ENCODE results near the gene SMYD3. TPM values are rescaled to one million over a fixed set of nuclear protein-coding genes. Genes with fewer than 3 reads are reported as not detected.
"Not testable (repeated sequence)": the region's sequence is repeated elsewhere in the genome, so short reads cannot be mapped to it uniquely, and the experiment has no call there.

SMYD3 gene
- total and polyA plus RNA-seq, 5 donors, result 6.8 to 11.6 (median 9.9) TPM

DNA sequence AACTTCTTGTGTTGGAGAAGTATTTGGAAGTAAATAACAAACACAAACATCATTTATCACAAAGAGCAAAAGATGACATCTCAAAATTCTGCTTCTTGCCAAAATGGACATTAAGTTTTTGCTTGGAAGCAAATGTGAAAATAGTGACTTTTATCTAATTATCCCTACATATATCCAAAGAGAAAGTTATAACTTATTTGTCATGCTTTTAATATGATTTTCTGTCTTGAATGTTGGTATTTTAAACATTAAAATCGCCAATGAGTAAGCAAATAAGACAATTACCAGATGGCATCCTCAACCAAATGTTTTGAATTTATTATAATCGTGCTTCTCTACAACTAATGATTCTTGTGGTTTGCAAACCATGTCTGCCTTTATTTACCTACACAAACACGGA lies 758.0 kb downstream of the SMYD3 start:
- Histone ChIP-seq H3K27ac (ENCODE audit: low read length) (no peak overlapping the region), H3K4me1 (ENCODE audit: control insufficient read depth, insufficient read depth, low read length) (no peaks in the 10 kb centered on the region), H3K9me3 (ENCODE audit: control insufficient read depth, low read length) (peaks cover 2% of the 10 kb centered on the region), H3K4me3 (ENCODE audit: low read length) (no peak overlapping the region), H3K27me3 (ENCODE audit: control insufficient read depth, insufficient read depth) (no peaks in the 10 kb centered on the region)
- WGBS, result 96% methylated on average over 3 of the region's 3 CpGs
- no peak for ATAC-seq
- no peak for DNase-seq
- intact Hi-C loops (cut with DNase I), result no loop called here

DNA sequence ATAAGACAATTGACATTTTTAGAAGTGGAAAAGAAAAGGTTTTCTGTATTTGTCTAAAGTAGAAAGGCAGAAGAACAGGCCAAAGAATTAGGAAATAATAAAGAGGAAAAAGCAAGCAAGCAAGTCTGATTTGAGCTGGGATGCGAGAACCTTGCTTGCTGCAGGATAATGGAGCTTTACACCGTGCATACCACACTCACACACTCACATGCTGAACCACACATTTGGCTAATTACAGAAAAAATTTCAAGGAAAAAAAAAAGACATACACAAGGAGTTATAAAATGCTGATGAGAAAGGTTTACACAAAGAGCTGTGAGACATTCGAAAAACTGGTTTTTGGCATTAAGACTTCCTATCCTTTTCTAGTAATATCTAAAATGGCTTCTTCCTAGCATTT lies 758.4 kb downstream of the SMYD3 start:
- Histone ChIP-seq H3K27me3 (ENCODE audit: control insufficient read depth, insufficient read depth) (no peaks in the 10 kb centered on the region), H3K9me3 (ENCODE audit: control insufficient read depth, low read length) (peaks cover 2% of the 10 kb centered on the region), H3K27ac (ENCODE audit: low read length) (no peak overlapping the region), H3K4me3 (ENCODE audit: low read length) (no peak overlapping the region), H3K4me1 (ENCODE audit: control insufficient read depth, insufficient read depth, low read length) (no peaks in the 10 kb centered on the region)
- ATAC-seq (no peak), DNase-seq (no peak)
- 96% methylated on average over 3 of the region's 3 CpGs for WGBS
- intact Hi-C loops (cut with DNase I), result no loop called here

DNA sequence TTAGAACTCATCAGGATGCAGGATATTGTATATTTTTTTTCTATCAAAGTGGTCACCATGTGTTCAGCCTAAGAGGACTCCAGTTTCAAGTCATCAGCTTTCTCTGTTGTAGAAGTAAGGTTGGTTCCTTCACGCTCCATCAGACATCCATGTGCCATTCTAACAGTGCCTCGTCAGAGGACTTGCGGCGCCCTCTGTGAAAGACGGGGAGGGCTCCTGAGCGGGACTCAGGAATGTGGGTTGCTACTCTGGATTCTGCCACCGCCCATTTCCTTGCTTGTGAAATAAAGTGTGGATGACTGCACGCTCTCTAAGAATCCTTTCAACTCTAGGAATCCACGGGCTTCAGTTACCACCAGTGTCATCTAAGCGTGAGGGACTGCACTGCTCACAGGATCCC lies 758.8 kb downstream of the SMYD3 start:
- no peak overlapping the region for H3K27ac ChIP-seq (ENCODE audit: low read length)
- no peak overlapping the region for H3K4me3 ChIP-seq (ENCODE audit: low read length)
- no peak for DNase-seq
- H3K9me3 ChIP-seq (ENCODE audit: control insufficient read depth, low read length), result peaks cover 2% of the 10 kb centered on the region
- no peak for ATAC-seq
- H3K27me3 ChIP-seq (ENCODE audit: control insufficient read depth, insufficient read depth), result no peaks in the 10 kb centered on the region
- WGBS, result 89% methylated on average over 10 of the region's 10 CpGs
- intact Hi-C loops (cut with DNase I), result no loop called here
- H3K4me1 ChIP-seq (ENCODE audit: control insufficient read depth, insufficient read depth, low read length), result no peaks in the 10 kb centered on the region

DNA sequence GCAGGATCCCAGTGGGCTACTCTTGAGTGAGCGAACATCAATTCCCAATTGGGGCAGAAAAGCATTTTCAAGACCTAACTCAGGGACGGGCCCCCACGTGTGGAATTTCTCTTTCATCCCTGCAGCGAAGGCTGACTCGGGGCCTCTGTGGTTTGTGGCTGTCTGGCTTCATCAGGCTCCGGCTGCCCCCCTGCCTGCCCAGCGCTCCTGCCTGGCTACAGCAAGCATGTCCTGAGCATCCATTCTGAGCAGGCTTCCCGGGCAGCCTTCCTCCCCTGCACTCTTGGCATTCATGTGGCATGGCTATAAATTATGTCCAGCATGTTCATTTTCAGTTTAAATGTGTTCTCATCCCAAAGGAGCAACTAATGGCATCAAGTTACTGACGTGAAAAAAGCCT lies 764.2 kb downstream of the SMYD3 start:
- no peak overlapping the region for H3K4me3 ChIP-seq (ENCODE audit: low read length)
- H3K4me1 ChIP-seq (ENCODE audit: control insufficient read depth, insufficient read depth, low read length), result no peaks in the 10 kb centered on the region
- ATAC-seq, result no peak
- 77% methylated on average over 9 of the region's 9 CpGs for WGBS
- intact Hi-C loops (cut with DNase I), result no loop called here
- no peaks in the 10 kb centered on the region for H3K27me3 ChIP-seq (ENCODE audit: control insufficient read depth, insufficient read depth)
- no peak for DNase-seq
- H3K27ac ChIP-seq (ENCODE audit: low read length), result no peak overlapping the region
- H3K9me3 ChIP-seq (ENCODE audit: control insufficient read depth, low read length), result no peaks in the 10 kb centered on the region

DNA sequence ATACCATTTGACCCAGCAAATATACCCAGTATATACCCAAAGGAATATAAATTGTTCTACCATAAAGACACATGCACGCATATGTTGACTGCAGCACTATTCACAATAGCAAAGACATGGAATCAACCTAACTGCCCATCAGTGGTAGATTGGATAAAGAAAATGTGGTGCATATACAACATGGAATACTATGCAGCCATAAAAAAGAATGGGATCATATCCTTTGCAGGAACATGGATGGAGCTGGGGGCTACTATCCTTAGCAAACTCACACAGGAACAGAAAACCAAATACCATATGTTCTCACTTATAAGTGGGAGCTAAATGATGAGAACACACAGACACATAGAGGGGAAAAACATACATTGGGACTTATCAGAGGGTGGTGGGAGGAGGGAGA lies 766.7 kb downstream of the SMYD3 start:
- H3K4me3 ChIP-seq (ENCODE audit: low read length); H3K4me1 ChIP-seq (ENCODE audit: control insufficient read depth, insufficient read depth, low read length); H3K9me3 ChIP-seq (ENCODE audit: control insufficient read depth, low read length); H3K27ac ChIP-seq (ENCODE audit: low read length); DNase-seq; H3K27me3 ChIP-seq (ENCODE audit: control insufficient read depth, insufficient read depth); intact Hi-C loops (cut with DNase I); ATAC-seq: not testable (repeated sequence)
- WGBS, result 98% methylated on average over 1 of the region's 1 CpG

DNA sequence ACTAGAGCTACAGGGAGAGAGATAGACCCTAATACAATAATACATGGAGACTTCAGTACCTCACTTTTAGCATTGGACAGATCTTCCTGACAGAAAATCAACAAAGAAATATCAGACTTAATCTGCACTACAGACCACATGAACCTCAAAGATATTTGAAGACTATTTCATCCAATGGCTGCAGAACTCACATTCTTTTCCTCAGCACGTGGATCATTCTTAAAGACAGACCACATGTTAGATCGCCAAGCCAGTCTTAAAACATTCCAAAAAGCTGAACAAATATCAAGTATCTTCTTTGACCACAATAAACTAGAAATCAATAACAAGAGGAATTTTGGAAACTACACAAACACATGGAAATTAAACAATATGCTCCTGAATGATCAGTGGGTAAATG lies 776.3 kb downstream of the SMYD3 start:
- no peak for DNase-seq
- Histone ChIP-seq H3K9me3 (ENCODE audit: control insufficient read depth, low read length) (peaks cover 2% of the 10 kb centered on the region), H3K27ac (ENCODE audit: low read length) (no peak overlapping the region), H3K4me1 (ENCODE audit: control insufficient read depth, insufficient read depth, low read length) (no peaks in the 10 kb centered on the region), H3K27me3 (ENCODE audit: control insufficient read depth, insufficient read depth) (no peaks in the 10 kb centered on the region), H3K4me3 (ENCODE audit: low read length) (no peak overlapping the region)
- WGBS, result 88% methylated on average over 2 of the region's 2 CpGs
- intact Hi-C loops (cut with DNase I), result no loop called here
- ATAC-seq, result no peak

DNA sequence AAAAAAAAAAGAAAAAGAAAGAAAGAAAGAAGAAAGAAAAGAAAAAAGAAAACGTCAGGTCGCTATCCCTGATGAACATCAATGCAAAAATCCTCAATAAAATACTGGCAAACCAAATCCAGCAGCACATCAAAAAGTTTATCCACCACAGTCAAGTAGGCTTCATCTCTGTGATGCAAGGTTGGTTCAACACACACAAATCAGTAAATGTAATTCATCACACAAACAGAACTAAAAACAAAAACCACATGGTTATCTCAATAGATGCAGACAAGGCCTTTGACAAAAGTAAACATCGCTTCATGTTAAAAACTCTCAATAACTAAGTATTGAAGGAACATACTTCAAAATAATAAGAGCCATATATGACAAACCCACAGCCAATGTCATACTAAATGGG lies 779.0 kb downstream of the SMYD3 start:
- H3K9me3 ChIP-seq (ENCODE audit: control insufficient read depth, low read length); ATAC-seq; H3K27me3 ChIP-seq (ENCODE audit: control insufficient read depth, insufficient read depth); DNase-seq; H3K4me1 ChIP-seq (ENCODE audit: control insufficient read depth, insufficient read depth, low read length); H3K4me3 ChIP-seq (ENCODE audit: low read length); intact Hi-C loops (cut with DNase I); H3K27ac ChIP-seq (ENCODE audit: low read length): not testable (repeated sequence)
- WGBS, result 92% methylated on average over 3 of the region's 3 CpGs

DNA sequence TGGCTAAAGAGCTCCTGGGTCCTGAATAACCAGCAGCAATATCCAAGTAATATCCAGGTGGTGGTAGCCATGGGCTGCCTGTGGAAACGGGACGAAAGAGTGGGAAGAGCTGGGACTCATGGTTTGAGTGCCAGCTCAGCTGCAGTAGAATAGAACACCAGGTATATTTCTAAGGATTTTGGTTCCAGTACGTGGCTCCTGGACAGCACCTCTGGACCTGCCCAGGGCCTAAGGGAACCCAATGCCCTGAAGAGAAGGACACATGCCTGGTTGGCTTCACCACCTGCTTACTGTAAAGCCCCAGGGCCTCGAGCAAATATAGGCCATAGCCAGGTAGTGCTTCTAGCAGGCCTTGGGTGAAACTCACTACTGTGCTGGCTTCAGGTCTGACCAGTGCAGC lies 785.6 kb downstream of the SMYD3 start:
- 86% methylated on average over 4 of the region's 4 CpGs for WGBS
- ATAC-seq, result no peak
- Histone ChIP-seq H3K4me1 (ENCODE audit: control insufficient read depth, insufficient read depth, low read length) (no peaks in the 10 kb centered on the region), H3K27me3 (ENCODE audit: control insufficient read depth, insufficient read depth) (no peaks in the 10 kb centered on the region), H3K27ac (ENCODE audit: low read length) (no peak overlapping the region), H3K4me3 (ENCODE audit: low read length) (no peak overlapping the region), H3K9me3 (ENCODE audit: control insufficient read depth, low read length) (no peaks in the 10 kb centered on the region)
- DNase-seq, result no peak
- intact Hi-C loops (cut with DNase I), result no loop called here

DNA sequence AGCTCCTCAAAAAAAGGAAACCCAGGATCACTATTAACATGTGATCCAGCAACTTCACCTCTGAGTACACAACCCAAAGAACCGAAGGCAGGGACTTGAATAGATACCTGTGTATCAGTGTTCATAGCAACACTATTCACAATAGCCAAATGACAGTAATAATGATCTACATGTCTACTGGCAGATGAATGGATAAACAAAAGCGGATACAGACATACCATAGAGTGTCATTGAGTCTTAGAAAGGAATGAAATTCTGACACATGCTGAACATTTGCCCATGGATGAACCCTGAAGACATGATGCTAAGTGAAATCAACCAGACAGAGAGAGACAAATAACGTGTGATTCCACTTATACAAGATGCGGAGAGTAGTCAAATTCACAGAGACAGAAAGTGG lies 788.1 kb downstream of the SMYD3 start:
- DNase-seq, result no peak
- WGBS, result 95% methylated on average over 4 of the region's 4 CpGs
- Histone ChIP-seq H3K4me1 (ENCODE audit: control insufficient read depth, insufficient read depth, low read length) (no peaks in the 10 kb centered on the region), H3K4me3 (ENCODE audit: low read length) (no peak overlapping the region), H3K27me3 (ENCODE audit: control insufficient read depth, insufficient read depth) (no peaks in the 10 kb centered on the region), H3K9me3 (ENCODE audit: control insufficient read depth, low read length) (no peaks in the 10 kb centered on the region), H3K27ac (ENCODE audit: low read length) (no peak overlapping the region)
- no peak for ATAC-seq
- intact Hi-C loops (cut with DNase I), result no loop called here

DNA sequence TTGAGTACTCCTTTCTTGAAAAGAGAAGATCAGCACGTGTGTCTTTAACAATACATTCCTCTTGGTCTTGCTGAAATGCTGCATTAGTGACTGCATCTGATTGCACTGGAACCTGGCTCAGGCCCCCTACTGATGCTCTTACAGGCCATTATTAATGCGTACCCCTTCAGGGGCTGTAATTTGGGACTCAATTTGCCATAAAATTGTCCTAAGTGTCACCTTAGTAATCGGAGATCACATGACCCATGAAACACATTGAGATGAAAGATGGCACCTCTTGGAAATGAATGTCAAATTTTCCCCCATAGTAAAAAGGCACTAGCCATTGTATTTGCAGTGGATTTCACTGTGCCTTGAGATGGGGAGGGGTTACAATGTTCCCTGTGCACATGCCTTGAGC lies 789.0 kb downstream of the SMYD3 start:
- Histone ChIP-seq H3K27me3 (ENCODE audit: control insufficient read depth, insufficient read depth) (no peaks in the 10 kb centered on the region), H3K9me3 (ENCODE audit: control insufficient read depth, low read length) (no peaks in the 10 kb centered on the region), H3K4me3 (ENCODE audit: low read length) (no peak overlapping the region), H3K27ac (ENCODE audit: low read length) (no peak overlapping the region), H3K4me1 (ENCODE audit: control insufficient read depth, insufficient read depth, low read length) (no peaks in the 10 kb centered on the region)
- ATAC-seq (no peak), DNase-seq (no peak)
- 86% methylated on average over 3 of the region's 3 CpGs for WGBS
- intact Hi-C loops (cut with DNase I), result no loop called here

DNA sequence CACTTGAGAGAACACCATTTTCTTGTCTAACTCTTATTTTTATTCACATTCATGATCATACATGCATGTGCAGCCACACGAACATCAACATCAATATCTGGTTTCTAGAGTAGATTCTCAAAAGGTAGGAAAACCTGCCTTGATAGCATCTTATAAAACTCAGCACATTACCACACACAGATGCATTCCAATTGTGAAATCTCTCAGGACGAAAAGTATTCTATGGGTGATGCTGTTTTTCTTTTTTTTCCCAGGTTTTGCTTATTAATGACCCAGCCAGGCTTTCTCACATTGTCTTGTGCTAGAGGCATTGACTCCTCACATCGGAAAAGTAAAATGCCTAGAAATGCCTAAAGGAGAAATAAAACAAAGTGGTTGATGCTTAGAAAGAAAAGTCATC lies 789.5 kb downstream of the SMYD3 start:
- no peak for DNase-seq
- Histone ChIP-seq H3K27me3 (ENCODE audit: control insufficient read depth, insufficient read depth) (no peaks in the 10 kb centered on the region), H3K4me1 (ENCODE audit: control insufficient read depth, insufficient read depth, low read length) (no peaks in the 10 kb centered on the region), H3K9me3 (ENCODE audit: control insufficient read depth, low read length) (no peaks in the 10 kb centered on the region), H3K27ac (ENCODE audit: low read length) (no peak overlapping the region), H3K4me3 (ENCODE audit: low read length) (no peak overlapping the region)
- 92% methylated on average over 3 of the region's 3 CpGs for WGBS
- intact Hi-C loops (cut with DNase I), result no loop called here
- no peak for ATAC-seq

DNA sequence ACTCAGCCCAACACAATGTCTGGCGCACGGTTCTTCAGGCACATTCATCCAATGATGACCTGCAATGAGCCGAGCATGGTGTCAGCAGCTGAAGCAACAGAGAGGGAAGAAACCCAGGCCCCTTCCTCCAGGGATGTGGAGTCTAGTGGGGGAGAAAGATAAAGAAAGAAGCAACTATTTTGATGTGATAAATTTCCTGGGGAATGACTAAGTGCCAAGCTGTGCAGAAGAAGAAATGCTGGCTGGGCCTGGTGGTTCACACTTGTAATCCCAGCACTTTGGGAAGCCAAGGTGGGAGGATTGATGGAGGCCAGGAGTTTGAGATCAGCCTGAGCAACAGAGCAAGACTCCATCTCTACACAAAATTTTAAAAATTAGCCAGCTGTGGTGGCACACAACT lies 790.5 kb downstream of the SMYD3 start:
- ATAC-seq (no peak), DNase-seq (no peak)
- Histone ChIP-seq H3K4me1 (ENCODE audit: control insufficient read depth, insufficient read depth, low read length) (no peaks in the 10 kb centered on the region), H3K4me3 (ENCODE audit: low read length) (no peak overlapping the region), H3K27ac (ENCODE audit: low read length) (no peak overlapping the region), H3K27me3 (ENCODE audit: control insufficient read depth, insufficient read depth) (no peaks in the 10 kb centered on the region), H3K9me3 (ENCODE audit: control insufficient read depth, low read length) (no peaks in the 10 kb centered on the region)
- 85% methylated on average over 3 of the region's 3 CpGs for WGBS
- intact Hi-C loops (cut with DNase I), result no loop called here
